Measurements from ENCODE around the gene RERE.

The RERE gene

GRCh38 chr1:8423692-8424538 lies 393.5 kb downstream of the RERE start:
- peak; percentile 85 for DNase-seq (ENCODE audit: low spot score)

- peak; percentile 64 for DNase-seq (ENCODE audit: low spot score)
Observed at GRCh38 chr1:8423269-8423691, 394.2 kb downstream of the RERE start.

GRCh38 chr1:8422510-8423268 lies 394.8 kb downstream of the RERE start:
- peak; percentile 36 for DNase-seq (ENCODE audit: low spot score)

GRCh38 chr1:8421721-8422120 lies 395.7 kb downstream of the RERE start:
- DNase-seq (ENCODE audit: low spot score): peak; percentile 42

GRCh38 chr1:8420318-8420717 lies 397.1 kb downstream of the RERE start:
- no peak for DNase-seq (ENCODE audit: low spot score)

GRCh38 chr1:8419861-8420260 lies 397.6 kb downstream of the RERE start:
- no peak for DNase-seq (ENCODE audit: low spot score)

- peak; percentile 17 for DNase-seq (ENCODE audit: low spot score)
Observed at GRCh38 chr1:8419172-8419571, 398.3 kb downstream of the RERE start.

- DNase-seq (ENCODE audit: low spot score): no peak
Observed at GRCh38 chr1:8418301-8418700, 399.1 kb downstream of the RERE start.

- DNase-seq (ENCODE audit: low spot score): no peak
Observed at GRCh38 chr1:8417625-8418024, 399.8 kb downstream of the RERE start.

GRCh38 chr1:8416881-8417280 lies 400.6 kb downstream of the RERE start:
- no peak for DNase-seq (ENCODE audit: low spot score)

- no peak for DNase-seq (ENCODE audit: low spot score)
Observed at GRCh38 chr1:8415526-8416278, 401.7 kb downstream of the RERE start.

GRCh38 chr1:8412183-8412831 lies 405.1 kb downstream of the RERE start:
- peak; percentile 71 for DNase-seq (ENCODE audit: low spot score)

- no peak for DNase-seq (ENCODE audit: low spot score)
Observed at GRCh38 chr1:8411803-8412182, 405.6 kb downstream of the RERE start.

GRCh38 chr1:8410791-8411190 lies 406.6 kb downstream of the RERE start:
- no peak for DNase-seq (ENCODE audit: low spot score)

- DNase-seq (ENCODE audit: low spot score): no peak
Observed at GRCh38 chr1:8409606-8410005, 407.8 kb downstream of the RERE start.

- DNase-seq (ENCODE audit: low spot score): peak; percentile 40
Observed at GRCh38 chr1:8409106-8409505, 408.3 kb downstream of the RERE start.

GRCh38 chr1:8408151-8408839 lies 409.1 kb downstream of the RERE start:
- DNase-seq (ENCODE audit: low spot score): peak; percentile 61

GRCh38 chr1:8407652-8408051 lies 409.8 kb downstream of the RERE start:
- no peak for DNase-seq (ENCODE audit: low spot score)

- DNase-seq (ENCODE audit: low spot score): no peak
Observed at GRCh38 chr1:8406960-8407359, 410.5 kb downstream of the RERE start.

- no peak for DNase-seq (ENCODE audit: low spot score)
Observed at GRCh38 chr1:8406011-8406410, 411.4 kb downstream of the RERE start.

Measured in AG20443 (cell line).